ENCODE results near the gene NFYC. TPM values are rescaled to one million over a fixed set of nuclear protein-coding genes. Genes with fewer than 3 reads are reported as not detected.

Gene NFYC
- total and polyA plus RNA-seq, 3 donors from 2014 or later: 69.1 to 83.9 (median 70.0) TPM

DNA sequence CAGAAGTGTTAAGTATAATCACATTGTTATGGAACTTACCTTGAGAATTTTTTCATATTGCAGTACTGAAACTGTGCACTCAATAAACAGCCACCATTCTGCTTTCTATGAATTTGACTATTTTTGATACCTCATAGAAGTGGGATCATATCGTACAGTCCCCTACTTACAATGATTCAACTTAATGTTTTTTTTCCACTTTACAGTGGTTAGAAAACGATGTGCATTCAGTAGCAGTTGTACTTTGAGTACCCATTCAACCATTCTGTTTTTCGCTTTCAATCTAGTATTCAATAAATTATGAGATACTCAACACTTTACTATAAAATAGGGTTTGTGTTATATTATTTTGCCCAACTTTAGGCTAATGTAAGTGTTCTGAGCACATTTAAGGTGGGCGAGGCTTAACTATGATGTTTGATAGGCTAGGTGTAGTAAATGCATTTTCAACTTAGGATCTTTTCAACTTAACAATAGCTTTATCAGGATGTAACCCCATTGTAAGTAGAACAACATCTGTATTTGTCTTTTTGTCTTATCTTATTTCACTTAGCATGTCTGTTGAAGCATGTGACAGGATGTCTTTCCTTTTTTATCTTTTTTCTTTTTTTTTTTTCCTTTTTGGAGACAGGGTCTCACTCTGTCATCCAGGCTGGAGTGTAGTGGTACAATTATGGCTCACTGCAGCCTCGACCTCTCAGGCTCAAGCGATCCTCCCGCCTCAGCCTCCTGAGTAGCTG lies 49.7 kb downstream of the NFYC start:
- no peak for DNase-seq
- H3K4me3 ChIP-seq: no peak overlapping the region
- no peaks in the 10 kb centered on the region for H3K27me3 ChIP-seq
- no peaks in the 10 kb centered on the region for H3K9me3 ChIP-seq
- no peaks in the 10 kb centered on the region for H3K36me3 ChIP-seq (ENCODE audit: low read depth, missing control alignments)
- WGBS, 2 donors: 89% methylated on average over 7 of the region's 7 CpGs
- intact Hi-C loops (cut with DNase I; ENCODE audit: low total_unique reads): no loop called here
- TF ChIP-seq, protein P1, sequence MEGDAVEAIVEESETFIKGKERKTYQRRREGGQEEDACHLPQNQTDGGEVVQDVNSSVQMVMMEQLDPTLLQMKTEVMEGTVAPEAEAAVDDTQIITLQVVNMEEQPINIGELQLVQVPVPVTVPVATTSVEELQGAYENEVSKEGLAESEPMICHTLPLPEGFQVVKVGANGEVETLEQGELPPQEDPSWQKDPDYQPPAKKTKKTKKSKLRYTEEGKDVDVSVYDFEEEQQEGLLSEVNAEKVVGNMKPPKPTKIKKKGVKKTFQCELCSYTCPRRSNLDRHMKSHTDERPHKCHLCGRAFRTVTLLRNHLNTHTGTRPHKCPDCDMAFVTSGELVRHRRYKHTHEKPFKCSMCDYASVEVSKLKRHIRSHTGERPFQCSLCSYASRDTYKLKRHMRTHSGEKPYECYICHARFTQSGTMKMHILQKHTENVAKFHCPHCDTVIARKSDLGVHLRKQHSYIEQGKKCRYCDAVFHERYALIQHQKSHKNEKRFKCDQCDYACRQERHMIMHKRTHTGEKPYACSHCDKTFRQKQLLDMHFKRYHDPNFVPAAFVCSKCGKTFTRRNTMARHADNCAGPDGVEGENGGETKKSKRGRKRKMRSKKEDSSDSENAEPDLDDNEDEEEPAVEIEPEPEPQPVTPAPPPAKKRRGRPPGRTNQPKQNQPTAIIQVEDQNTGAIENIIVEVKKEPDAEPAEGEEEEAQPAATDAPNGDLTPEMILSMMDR (IDR thresholded peaks at IDR 0.05): no peak
- TF ChIP-seq POLR2A (IDR thresholded peaks at IDR 0.05): no peak
- H3K4me1 ChIP-seq: peaks cover 6% of the 10 kb centered on the region
- H3K27ac ChIP-seq: no peak overlapping the region

DNA sequence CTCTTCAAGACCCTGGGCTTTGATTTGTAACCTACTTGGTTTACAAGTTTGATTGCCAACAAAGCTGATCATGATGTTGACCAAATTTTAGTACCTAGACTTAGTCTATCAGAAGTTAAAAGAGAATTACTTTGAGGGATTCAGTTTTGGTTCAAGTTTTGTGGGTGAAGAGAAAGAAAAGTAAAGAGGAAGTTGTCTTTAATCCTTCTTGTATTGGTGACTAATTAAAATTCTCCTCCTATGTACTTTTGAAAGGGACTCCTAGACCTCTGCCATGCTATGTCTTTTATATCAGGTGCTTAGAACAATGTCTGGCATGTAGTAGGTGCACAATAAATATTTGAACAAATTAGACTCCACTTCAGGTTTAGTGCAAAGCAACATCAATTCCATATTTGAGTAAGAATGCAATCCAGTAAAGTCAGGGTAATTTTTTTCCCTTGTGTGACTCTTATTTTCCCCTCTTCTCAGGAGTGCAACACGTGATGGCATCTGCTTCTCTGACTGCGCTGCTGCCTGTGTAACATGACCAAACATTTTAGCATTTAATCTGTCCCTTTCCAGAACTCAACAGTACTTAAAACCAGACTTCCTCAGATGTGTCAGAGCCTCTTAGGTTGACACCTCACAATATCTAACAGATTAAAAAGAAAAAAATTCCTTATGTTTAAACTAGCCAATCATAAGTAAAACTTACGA lies 51.0 kb downstream of the NFYC start:
- Histone ChIP-seq H3K4me3 (no peak overlapping the region), H3K9me3 (no peaks in the 10 kb centered on the region), H3K27ac (no peak overlapping the region), H3K4me1 (peaks cover 6% of the 10 kb centered on the region), H3K36me3 (ENCODE audit: low read depth, missing control alignments) (no peaks in the 10 kb centered on the region), H3K27me3 (no peaks in the 10 kb centered on the region)
- WGBS, 2 donors: 90 to 92% methylated on average over 3 of the region's 3 CpGs
- TF ChIP-seq, protein P1 (IDR thresholded peaks at IDR 0.05): no peak
- TF ChIP-seq POLR2A (IDR thresholded peaks at IDR 0.05): no peak
- DNase-seq: no peak
- intact Hi-C loops (cut with DNase I; ENCODE audit: low total_unique reads): no loop called here

DNA sequence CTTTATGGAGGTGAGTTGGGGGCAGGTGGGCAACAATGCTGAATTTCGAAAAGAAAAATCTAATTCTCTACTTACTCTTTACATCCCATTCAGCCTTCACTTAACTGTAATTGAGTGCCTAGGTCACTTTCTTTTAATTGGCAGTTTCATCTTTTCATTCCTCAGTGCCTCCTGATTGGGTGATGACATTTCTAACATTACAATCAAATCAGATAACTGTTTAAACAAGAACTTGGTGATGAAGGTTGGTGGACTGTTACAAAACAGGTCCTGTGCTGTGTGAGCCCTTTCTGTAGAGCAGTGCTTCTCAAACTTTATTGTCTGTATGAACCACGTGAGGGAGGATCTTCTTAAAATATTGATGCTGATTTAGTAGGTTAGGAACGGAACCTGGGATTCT lies 51.9 kb downstream of the NFYC start:
- H3K4me1 ChIP-seq: peaks cover 6% of the 10 kb centered on the region
- H3K36me3 ChIP-seq (ENCODE audit: low read depth, missing control alignments): no peaks in the 10 kb centered on the region
- TF ChIP-seq, protein P1 (IDR thresholded peaks at IDR 0.05): no peak
- TF ChIP-seq POLR2A (IDR thresholded peaks at IDR 0.05): no peak
- no peaks in the 10 kb centered on the region for H3K9me3 ChIP-seq
- WGBS, 2 donors: 95% methylated on average over 3 of the region's 3 CpGs
- DNase-seq: no peak
- intact Hi-C loops (cut with DNase I; ENCODE audit: low total_unique reads): no loop called here
- no peak overlapping the region for H3K27ac ChIP-seq
- H3K4me3 ChIP-seq: no peak overlapping the region
- no peaks in the 10 kb centered on the region for H3K27me3 ChIP-seq

DNA sequence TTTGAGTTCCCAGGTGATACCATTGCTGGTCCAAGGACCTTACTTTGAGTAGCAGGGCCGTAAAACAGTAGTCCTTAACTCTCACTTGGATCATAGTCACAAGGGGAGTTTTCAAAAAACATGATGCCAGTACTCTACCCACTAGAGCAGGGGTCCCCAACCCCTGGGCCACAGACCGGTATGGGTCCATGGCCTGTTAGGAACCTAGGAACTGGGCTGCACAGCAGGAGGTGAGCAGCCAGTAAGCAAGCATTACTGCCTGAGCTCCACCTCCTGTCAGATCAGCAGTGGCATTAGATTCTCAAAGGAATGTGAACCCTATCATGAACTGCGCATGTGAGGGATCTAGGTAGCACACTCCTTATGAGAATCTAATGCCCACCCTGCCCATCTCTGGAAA lies 52.4 kb downstream of the NFYC start:
- Histone ChIP-seq H3K27me3 (no peaks in the 10 kb centered on the region), H3K4me3 (no peak overlapping the region), H3K9me3 (no peaks in the 10 kb centered on the region), H3K4me1 (peaks cover 6% of the 10 kb centered on the region), H3K36me3 (ENCODE audit: low read depth, missing control alignments) (no peaks in the 10 kb centered on the region), H3K27ac (no peak overlapping the region)
- DNase-seq: no peak
- TF ChIP-seq, protein P1 (IDR thresholded peaks at IDR 0.05): no peak
- intact Hi-C loops (cut with DNase I; ENCODE audit: low total_unique reads): no loop called here
- whole genome bisulfite sequencing, 2 donors: 100% methylated on average over 3 of the region's 3 CpGs
